ENCODE data around the gene MLNR.

DNA sequence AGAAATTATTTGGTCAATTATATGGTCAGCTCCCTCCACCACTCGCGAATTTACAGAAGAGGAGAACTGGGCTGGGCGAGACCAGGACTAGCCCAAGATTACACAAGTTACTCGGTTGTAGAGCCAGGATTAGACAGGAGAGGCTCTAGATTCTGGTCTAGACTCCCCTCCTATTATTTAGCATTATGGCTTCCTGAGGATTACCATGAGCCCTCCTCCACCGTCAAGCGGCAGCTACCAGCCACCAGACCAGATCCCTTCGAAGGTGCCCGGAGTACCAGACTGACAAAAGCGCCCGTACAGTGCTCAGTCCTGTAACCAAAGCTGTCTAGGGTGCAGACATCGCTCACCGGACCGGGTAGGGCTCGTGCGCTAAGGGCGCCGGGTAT is 497 bp upstream of the MLNR start:
- TF ChIP-seq, protein P1, sequence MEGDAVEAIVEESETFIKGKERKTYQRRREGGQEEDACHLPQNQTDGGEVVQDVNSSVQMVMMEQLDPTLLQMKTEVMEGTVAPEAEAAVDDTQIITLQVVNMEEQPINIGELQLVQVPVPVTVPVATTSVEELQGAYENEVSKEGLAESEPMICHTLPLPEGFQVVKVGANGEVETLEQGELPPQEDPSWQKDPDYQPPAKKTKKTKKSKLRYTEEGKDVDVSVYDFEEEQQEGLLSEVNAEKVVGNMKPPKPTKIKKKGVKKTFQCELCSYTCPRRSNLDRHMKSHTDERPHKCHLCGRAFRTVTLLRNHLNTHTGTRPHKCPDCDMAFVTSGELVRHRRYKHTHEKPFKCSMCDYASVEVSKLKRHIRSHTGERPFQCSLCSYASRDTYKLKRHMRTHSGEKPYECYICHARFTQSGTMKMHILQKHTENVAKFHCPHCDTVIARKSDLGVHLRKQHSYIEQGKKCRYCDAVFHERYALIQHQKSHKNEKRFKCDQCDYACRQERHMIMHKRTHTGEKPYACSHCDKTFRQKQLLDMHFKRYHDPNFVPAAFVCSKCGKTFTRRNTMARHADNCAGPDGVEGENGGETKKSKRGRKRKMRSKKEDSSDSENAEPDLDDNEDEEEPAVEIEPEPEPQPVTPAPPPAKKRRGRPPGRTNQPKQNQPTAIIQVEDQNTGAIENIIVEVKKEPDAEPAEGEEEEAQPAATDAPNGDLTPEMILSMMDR (IDR thresholded peaks at IDR 0.05 in 2 of 3, conservative IDR thresholded peaks at IDR 0.05 in 1 of 3; ENCODE audit: borderline replicate concordance in 1 of 3, insufficient read depth in 1 of 3, low read depth in 2 of 3, low read length in 2 of 3) = no peak
- TF ChIP-seq POLR2AphosphoS5 (IDR thresholded peaks at IDR 0.05; ENCODE audit: low read depth, low read length) = no peak
- no peak for TF ChIP-seq EZH2 (IDR thresholded peaks at IDR 0.05)
- TF ChIP-seq JUND (IDR thresholded peaks at IDR 0.05) = no peak
- no peak for TF ChIP-seq SP1 (IDR thresholded peaks at IDR 0.05; ENCODE audit: low read depth)
- TF ChIP-seq EZH2phosphoT487 (IDR thresholded peaks at IDR 0.05; ENCODE audit: borderline replicate concordance) = no peak
- no peak for TF ChIP-seq POLR2A (IDR thresholded peaks at IDR 0.05; ENCODE audit: borderline replicate concordance, extremely low read depth, insufficient read depth, insufficient read length)
- TF ChIP-seq ZFX (IDR thresholded peaks at IDR 0.05) = no peak
- TF ChIP-seq MAX (IDR thresholded peaks at IDR 0.05) = no peak
- TF ChIP-seq, protein P2, sequence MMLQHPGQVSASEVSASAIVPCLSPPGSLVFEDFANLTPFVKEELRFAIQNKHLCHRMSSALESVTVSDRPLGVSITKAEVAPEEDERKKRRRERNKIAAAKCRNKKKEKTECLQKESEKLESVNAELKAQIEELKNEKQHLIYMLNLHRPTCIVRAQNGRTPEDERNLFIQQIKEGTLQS (IDR thresholded peaks at IDR 0.05) = no peak
- no peak for TF ChIP-seq ZNF274 (IDR thresholded peaks at IDR 0.05; ENCODE audit: low read depth, low read length)
- TF ChIP-seq CEBPB (IDR thresholded peaks at IDR 0.05; ENCODE audit: low read depth) = no peak
- TF ChIP-seq SIN3A (IDR thresholded peaks at IDR 0.05; ENCODE audit: low read depth) = no peak
- TF ChIP-seq ELF1 (IDR thresholded peaks at IDR 0.05; ENCODE audit: borderline replicate concordance, low read depth) = no peak
